IgD-negative memory B cell (primary cell): ENCODE data around the gene COX6A2. TPM values are rescaled to one million over a fixed set of nuclear protein-coding genes. Genes with fewer than 3 reads are reported as not detected.
A peak's percentile ranks its signal among the peaks of the same experiment; 100 is the strongest.

Experiments
- H3K27ac Mint-ChIP-seq, 3 donors: one replicate each; pipeline ENCODE4 v1.8.0; 2020 to 2022; ENCODE audit warnings: mild to moderate bottlenecking in 3 of 3, mixed read lengths in 3 of 3, moderate library complexity in 1 of 3
- H3K27me3 Mint-ChIP-seq: one replicate; pipeline ENCODE4 v1.8.0; 2021; ENCODE audit warnings: mixed read lengths
- H3K36me3 Mint-ChIP-seq: one replicate; pipeline ENCODE4 v1.8.0; 2020; ENCODE audit warnings: mild to moderate bottlenecking, mixed read lengths
- H3K4me1 Mint-ChIP-seq, 3 donors: one replicate each; pipeline ENCODE4 v1.8.0; 2020 to 2022; ENCODE audit warnings: mixed read lengths in 3 of 3, mild to moderate bottlenecking in 1 of 3
- H3K4me3 Mint-ChIP-seq, 4 donors: one replicate each; pipeline ENCODE4 v1.8.0; 2020 to 2022; ENCODE audit warnings: mild to moderate bottlenecking in 4 of 4, mixed read lengths in 4 of 4, moderate library complexity in 3 of 4
- H3K9me3 Mint-ChIP-seq, 3 donors: one replicate each; pipeline ENCODE4 v1.8.0; 2020 to 2021; ENCODE audit warnings: mixed read lengths in 3 of 3, mild to moderate bottlenecking in 1 of 3
- polyA plus RNA-seq: library from polyadenylated mRNA; unstranded; fragments of 300-500 nt; fragmentation: Illumina TruSeq; gene quantifications from one replicate; pipeline ENCODE4 v1.2.3, GENCODE V29; 2021

The COX6A2 gene
- polyA plus RNA-seq, 1 donor from 2014 or later, result not detected

DNA sequence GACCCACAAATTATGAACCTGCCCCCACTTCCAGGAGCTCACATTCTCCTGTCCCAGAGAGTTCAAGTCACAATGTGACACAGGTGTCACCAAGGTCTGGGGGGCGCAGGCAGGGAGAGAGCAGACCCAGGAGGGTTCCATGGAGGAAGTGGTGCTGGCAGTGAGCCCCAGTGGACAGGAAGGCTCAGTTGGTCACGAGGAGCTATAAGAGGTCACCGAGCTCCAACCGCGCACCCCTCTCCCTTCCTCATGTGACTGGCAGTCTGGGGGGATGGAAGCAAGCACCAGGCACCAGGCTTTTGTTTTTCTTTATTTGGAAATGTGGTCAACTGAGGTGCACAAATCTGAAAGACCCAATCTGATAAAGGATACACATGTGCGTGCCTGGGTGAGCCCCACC, 32.5 kb downstream of the COX6A2 start:
- Mint-ChIP-seq H3K4me3 (no peak overlapping the region), H3K36me3 (peaks cover 8% of the 10 kb centered on the region), H3K9me3 (peaks cover 0 to 5% (median 0%) of the 10 kb centered on the region in 3 donors), H3K27me3 (no peaks in the 10 kb centered on the region), H3K4me1 (peaks cover 0 to 8% (median 5%) of the 10 kb centered on the region in 3 donors), H3K27ac (peak overlapping the region in 1 of 3 donors; percentile 47)

DNA sequence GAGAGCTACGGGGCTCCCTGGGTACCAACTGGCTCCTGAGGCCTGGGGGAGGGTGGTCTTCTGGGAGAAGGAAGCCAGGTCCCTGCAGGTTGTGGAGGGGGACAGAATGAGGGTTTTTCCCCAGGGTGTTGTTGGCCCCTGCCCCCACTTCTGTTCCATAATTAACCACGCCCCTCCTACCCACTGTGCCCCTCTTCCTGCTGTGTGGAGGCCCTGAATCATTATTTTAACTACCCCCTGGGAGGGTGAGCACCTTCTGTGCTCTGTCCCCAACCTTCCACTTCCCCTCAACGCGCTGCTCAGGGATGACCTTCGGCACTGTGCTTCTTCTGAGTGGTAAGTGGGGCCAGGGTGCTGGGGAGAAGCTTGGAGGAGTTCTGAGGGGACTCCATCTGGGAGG, 35.1 kb downstream of the COX6A2 start, which contains the start of gene ITGAD:
Gene ITGAD, plus strand, starts transcription at position 280 of the 400 bp plus-strand sequence. Its CDS starts 26 bp downstream, at position 306.
- Mint-ChIP-seq H3K27ac (peak within 1 kb of the TSS in 1 of 3 donors; percentile 62), H3K4me3 (no peak within 1 kb of the TSS), H3K27me3 (peaks cover 4% of the 10 kb centered on the region), H3K36me3 (peaks cover 2% of the 10 kb centered on the region), H3K9me3 (no peaks in the 10 kb centered on the region), H3K4me1 (peaks cover 0 to 1% (median 0%) of the 10 kb centered on the region in 3 donors)

DNA sequence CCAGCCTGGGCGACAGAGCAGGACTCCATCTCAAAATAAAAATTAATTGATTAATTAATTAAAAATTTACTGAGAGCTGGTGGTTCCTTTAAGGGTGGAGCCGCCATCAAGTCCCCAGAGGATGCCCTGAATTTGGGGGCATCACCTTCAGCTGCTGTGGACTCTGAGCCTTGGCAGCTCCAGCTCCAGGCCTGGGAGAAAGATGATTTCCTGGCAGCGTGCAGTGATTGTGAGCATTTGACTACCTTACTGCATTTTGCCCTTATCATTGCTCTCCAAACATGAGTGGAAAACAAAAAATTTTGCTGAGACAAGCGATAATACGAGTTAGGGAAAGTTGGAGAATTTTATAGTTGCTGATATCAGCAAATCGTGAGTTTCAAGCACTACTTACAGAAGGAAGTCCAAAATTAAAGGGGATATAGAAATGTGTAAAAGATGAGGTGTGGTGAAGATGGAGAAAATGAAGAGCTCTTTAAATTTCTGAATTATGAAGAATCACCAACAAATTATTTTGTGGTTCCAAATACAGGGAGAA, 37.6 kb downstream of the COX6A2 start:
- peaks cover 10 to 11% (median 11%) of the 10 kb centered on the region in 3 donors for H3K4me1 Mint-ChIP-seq
- no peaks in the 10 kb centered on the region for H3K9me3 Mint-ChIP-seq
- H3K27me3 Mint-ChIP-seq, result peaks cover 4% of the 10 kb centered on the region
- no peak overlapping the region for H3K27ac Mint-ChIP-seq
- H3K36me3 Mint-ChIP-seq, result peaks cover 2% of the 10 kb centered on the region
- H3K4me3 Mint-ChIP-seq, result no peak overlapping the region

DNA sequence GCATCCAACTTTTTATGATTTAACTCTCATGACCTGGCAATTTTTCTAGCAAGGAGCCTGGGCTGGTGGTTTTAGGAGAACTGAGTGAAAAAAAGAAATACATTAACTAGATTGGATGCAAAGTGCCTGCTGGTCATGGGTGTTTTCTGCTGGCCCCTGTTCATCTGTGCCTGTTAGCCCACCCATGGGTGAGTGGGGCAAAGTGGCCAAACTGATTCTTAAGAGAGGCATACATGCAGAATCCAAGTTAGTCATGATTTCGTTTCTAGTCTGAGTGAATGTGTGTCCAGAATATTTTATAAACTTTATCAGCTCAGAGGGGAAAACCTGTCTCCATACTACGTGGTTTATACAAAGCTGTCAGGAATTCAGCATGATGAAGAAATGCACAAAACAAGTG, 39.6 kb downstream of the COX6A2 start:
- H3K27ac Mint-ChIP-seq, result no peak overlapping the region
- peaks cover 4% of the 10 kb centered on the region for H3K27me3 Mint-ChIP-seq
- no peak overlapping the region for H3K4me3 Mint-ChIP-seq
- peaks cover 10 to 11% (median 10%) of the 10 kb centered on the region in 3 donors for H3K4me1 Mint-ChIP-seq
- no peaks in the 10 kb centered on the region for H3K36me3 Mint-ChIP-seq
- H3K9me3 Mint-ChIP-seq, result no peaks in the 10 kb centered on the region

DNA sequence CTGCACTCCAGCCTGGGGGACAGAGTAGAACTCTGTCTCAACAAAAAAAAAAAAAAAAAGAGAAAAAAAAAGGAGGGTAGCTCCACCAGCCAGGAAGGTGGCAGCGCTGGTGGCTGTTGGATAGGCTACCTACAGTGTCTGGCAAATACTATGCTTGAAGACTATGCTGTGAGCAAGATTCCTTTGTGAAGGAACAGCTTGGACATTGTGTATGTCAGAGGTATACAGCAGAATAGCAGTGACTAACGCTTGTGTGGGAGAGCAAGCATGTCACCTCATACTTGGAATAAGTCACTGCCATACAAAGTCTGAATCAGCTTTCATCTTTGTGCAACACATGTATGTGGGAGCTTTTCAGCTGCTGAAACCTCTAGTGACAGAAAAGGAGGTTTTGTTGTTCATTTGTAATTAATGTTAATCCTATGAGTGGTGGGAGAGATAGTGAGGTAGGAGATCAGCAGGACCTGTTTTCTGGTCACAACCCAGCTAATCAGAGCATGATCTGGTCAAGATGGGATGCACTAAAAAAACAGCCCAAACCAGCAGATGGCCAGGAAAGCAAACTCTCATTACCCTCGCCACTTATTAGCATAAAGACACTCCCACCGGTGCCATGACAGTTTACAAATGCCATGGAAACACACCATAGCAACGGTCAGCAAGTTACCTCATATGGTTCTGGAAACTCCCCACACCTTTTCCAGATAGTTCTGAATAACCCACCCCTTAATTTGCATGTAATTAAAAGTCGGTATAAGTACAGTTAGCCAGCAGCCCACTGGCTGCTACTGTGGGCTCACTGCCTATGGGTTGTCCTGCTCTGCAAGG, 41.8 kb downstream of the COX6A2 start:
- Mint-ChIP-seq H3K4me1 (peaks cover 10 to 14% (median 14%) of the 10 kb centered on the region in 3 donors), H3K4me3 (peak overlapping the region in 2 of 4 donors; percentile 2 to 25), H3K36me3 (no peaks in the 10 kb centered on the region), H3K9me3 (no peaks in the 10 kb centered on the region), H3K27me3 (peaks cover 4% of the 10 kb centered on the region), H3K27ac (peak overlapping the region in 1 of 3 donors; percentile 15)

- Mint-ChIP-seq H3K4me3 (peak overlapping the region in 1 of 4 donors; percentile 52), H3K9me3 (no peaks in the 10 kb centered on the region), H3K36me3 (no peaks in the 10 kb centered on the region), H3K27ac (no peak overlapping the region), H3K27me3 (peaks cover 4% of the 10 kb centered on the region), H3K4me1 (peaks cover 10 to 14% (median 14%) of the 10 kb centered on the region in 3 donors)
Measured at GRCh38 chr16:31385680-31386079, 42.5 kb downstream of the COX6A2 start.

GRCh38 chr16:31382485-31383161, 45.5 kb downstream of the COX6A2 start:
- H3K4me3 Mint-ChIP-seq, result no peak overlapping the region
- no peaks in the 10 kb centered on the region for H3K36me3 Mint-ChIP-seq
- no peaks in the 10 kb centered on the region for H3K27me3 Mint-ChIP-seq
- peak overlapping the region in 1 of 3 donors; percentile 88 for H3K27ac Mint-ChIP-seq
- H3K4me1 Mint-ChIP-seq, result peaks cover 10 to 14% (median 14%) of the 10 kb centered on the region in 3 donors
- no peaks in the 10 kb centered on the region for H3K9me3 Mint-ChIP-seq

DNA sequence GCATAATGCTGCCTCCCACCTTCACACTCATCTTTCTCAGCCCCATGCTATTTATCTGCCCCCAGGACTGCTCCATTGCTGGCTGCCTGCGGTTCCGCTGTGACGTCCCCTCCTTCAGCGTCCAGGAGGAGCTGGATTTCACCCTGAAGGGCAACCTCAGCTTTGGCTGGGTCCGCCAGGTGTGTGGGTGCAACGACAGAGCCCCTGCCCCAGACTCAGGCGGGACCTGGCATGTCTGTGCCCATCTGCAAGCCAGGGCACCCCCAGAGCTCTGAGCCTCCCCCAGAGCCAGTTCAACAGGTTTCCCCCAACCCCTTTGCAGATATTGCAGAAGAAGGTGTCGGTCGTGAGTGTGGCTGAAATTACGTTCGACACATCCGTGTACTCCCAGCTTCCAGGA, 48.0 kb downstream of the COX6A2 start:
- H3K36me3 Mint-ChIP-seq, result peaks cover 2% of the 10 kb centered on the region
- H3K4me3 Mint-ChIP-seq, result no peak overlapping the region
- no peak overlapping the region for H3K27ac Mint-ChIP-seq
- peaks cover 0 to 1% (median 0%) of the 10 kb centered on the region in 3 donors for H3K9me3 Mint-ChIP-seq
- H3K27me3 Mint-ChIP-seq, result no peaks in the 10 kb centered on the region
- peaks cover 3 to 9% (median 3%) of the 10 kb centered on the region in 3 donors for H3K4me1 Mint-ChIP-seq

Other genes with a start within 250 kb of the COX6A2 start
- gene FUS, start 248.2 kb downstream of the COX6A2 start, polyA plus RNA-seq, result 167 TPM
- gene PYCARD, start 225.6 kb downstream of the COX6A2 start, polyA plus RNA-seq, result 130 TPM
- not detected for gene TRIM72, start 214.2 kb downstream of the COX6A2 start, polyA plus RNA-seq
- gene PYDC1, start 211.2 kb downstream of the COX6A2 start, polyA plus RNA-seq, result not detected
- 23.2 TPM for gene ITGAM, start 168.4 kb downstream of the COX6A2 start, polyA plus RNA-seq
- gene ITGAX, start 73.2 kb downstream of the COX6A2 start, polyA plus RNA-seq, result 6.2 TPM
- not detected for gene ITGAD, start 35.0 kb downstream of the COX6A2 start, polyA plus RNA-seq
- gene ZNF843, start 14.4 kb upstream of the COX6A2 start, polyA plus RNA-seq, result not detected
- 9.5 TPM for gene ARMC5, start 31.1 kb upstream of the COX6A2 start, polyA plus RNA-seq
- gene TGFB1I1, start 43.8 kb upstream of the COX6A2 start, polyA plus RNA-seq, result 0.59 TPM
- gene SLC5A2, start 54.8 kb upstream of the COX6A2 start, polyA plus RNA-seq, result 0.94 TPM
- gene RUSF1, start 80.0 kb upstream of the COX6A2 start, polyA plus RNA-seq, result 19.8 TPM
- not detected for gene AHSP, start 99.5 kb upstream of the COX6A2 start, polyA plus RNA-seq